Activated T-helper 1 cell treated with Interleukin-2 at 50 U/mL for 16 hours (primary cell): ENCODE data around the gene LYVE1.

Source experiments
- DNase-seq: peaks from one replicate; pipeline ENCODE4 v3.0.0-alpha.2; 2020; ENCODE audit warnings: low read depth

LYVE1 gene

DNA sequence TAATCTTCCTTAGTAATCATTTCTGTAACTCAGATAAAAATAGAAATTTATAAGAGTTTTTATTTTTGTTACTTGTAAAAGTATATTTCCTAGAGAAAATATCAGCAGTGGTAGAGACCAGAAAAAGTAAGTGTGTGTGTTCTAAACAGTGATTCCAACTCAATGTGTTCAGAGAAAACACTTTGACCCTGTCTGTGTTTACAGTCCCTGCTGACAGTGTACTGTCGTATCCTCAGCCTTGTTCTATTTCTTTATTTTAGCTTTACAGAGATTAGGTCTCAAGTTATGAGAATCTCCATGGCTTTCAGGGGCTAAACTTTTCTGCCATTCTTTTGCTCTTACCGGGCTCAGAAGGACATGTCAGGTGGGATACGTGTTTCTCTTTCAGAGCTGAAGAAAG lies 10.2 kb downstream of the LYVE1 start:
- no peak for DNase-seq

GRCh38 chr11:10556590-10556989 lies 11.9 kb downstream of the LYVE1 start:
- no peak for DNase-seq

DNA sequence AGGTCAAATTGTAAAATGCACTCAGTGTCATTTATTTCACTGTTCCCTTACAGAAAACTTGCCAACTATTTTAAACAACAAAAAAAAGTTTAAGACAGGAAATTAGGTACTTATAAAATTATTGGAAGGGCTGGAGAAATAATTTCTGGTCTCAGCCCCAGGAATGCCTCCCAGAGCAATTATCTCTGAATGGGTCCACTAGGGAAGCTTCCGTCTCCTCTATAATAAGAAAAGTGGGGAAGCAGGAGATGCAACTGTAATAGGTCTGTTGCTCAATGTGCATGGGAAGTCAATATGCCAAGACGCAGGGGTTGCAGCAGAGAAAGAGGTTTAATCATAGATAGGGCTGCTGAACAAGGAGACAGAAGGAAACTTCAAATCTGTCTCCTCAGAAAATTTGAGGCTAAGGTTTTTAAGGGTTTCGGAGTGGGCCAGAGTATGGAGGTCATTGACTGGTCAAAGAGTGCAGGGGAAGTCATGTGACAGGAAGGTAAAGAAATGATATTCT lies 16.6 kb downstream of the LYVE1 start:
- DNase-seq, result no peak

- no peak for DNase-seq
Measured at GRCh38 chr11:10551290-10551592, 17.2 kb downstream of the LYVE1 start.

DNA sequence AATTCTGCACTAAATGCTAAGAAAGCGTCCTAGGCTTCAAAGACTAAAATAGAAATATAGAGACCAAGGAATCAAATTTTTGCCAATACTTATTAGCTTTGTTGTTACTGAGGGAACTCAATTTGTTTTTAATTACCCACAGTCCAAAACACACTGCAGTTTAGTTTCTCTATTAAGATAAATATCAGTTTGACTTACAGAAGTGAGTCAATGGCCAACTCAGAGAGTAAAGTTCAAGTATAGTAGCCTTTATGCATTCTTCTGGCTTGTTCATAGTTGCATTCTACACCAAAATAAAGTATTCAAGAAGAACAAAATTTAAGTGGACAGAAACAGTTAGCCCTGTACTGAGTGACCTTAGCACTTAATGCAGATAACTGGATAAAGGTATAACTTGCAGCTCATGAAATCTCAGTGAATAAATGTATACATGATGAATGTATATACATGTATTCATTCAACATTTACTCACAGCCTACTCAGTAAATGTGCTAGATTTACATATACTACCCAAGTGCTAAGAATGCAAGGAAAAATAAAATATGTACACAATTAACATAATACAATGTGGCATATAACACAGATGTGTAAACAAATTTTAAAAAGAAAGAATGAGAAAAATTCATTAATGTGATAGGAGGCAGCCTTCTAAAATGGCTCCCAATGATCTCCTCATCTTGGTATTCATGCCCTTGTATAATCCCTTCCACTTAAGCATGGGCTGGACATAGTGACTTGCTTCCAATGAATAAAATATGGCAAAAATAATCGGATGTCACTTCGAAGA lies 17.8 kb downstream of the LYVE1 start:
- no peak for DNase-seq

GRCh38 chr11:10544491-10545465 lies 23.7 kb downstream of the LYVE1 start:
- DNase-seq, result no peak

DNA sequence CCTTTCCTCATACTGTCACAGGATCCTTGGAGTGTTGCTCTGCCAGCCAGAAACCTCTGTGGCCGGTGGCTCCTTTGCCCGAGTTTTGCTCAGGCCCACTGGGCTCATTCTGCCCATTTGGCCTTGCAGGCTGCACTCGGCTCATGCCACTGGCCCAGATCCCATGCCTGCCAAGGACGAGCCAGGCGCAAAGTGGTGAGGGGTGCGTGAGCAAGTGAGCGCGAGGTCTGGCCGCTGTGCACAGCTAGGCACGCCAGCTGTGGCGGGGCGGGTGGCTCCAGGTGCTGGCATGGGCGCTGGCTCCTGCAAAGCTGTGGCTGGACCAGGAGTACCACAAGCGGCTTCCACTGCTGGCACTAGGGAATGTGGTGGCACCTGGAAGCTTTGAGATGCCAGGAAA lies 24.7 kb downstream of the LYVE1 start:
- DNase-seq, result no peak

DNA sequence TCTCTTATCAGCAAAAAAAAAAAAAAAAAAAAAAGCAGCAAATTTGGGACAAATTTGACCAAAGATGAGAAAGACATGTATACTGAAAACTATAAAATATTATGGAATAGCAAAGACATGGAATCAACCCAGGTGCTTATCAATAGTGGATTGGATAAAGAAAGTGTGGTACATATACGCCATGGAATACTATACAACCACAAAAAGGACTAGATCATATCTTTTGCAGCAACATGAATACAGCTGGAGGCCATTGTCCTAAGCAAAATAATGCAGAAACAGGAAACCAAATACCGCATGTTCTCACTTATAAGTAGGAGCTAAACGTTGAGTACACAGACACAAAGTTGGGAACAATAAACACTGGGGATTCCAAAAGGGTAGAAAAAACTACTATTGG lies 25.7 kb downstream of the LYVE1 start:
- DNase-seq, result no peak

DNA sequence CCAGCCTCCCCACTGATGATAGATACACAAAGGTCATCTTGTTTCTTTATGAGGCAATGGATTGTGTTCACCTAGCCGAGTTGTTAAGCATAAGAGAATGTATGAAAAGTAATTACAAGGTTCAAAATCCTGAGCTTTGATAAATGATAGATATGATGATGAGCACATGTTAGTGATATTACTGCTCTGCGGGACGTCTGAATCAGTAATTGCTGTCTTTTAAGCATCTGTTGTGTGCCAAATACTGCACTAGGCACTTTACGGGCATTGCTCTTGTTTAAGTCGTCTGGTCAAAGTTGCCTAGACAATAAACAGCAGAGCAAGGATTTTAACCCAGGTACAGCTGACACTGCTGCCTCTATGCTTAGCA lies 26.9 kb downstream of the LYVE1 start:
- DNase-seq, result no peak

DNA sequence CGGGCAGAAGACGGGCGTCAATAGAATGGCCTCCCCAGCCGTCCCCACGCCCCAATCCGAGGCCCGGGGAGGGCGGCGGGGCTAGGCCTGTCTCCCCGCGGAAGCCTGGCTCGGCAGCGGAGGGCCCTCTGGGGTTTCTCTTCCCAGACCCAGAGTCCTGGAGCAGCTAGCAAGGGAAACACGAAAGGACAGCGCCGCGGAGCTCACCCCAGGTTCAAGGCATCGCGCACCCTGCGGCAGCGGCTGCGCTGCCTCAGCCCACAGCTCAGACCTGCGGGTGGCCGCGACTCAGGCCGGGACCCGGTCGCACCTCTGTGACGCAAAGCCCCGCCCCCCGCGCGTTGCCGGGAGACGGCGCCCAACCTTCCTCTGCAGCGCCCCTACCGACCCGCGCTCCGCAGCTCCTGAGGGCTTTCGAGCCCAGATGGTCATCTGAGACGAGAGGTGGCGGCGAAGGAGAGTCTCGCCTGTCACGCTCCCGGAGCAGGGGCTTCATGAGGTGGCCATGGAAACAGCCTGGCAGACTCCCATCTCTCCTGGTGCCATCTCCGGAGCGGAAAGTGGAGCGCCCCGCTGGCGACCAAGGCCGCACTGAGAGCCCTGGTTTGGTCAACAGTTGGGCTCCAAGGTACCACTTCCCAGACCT lies 27.4 kb downstream of the LYVE1 start, which contains the start of gene RNF141:
TSS of gene RNF141 (minus strand) at position 273 of the 646 bp plus-strand sequence. CDS start 7,029 bp downstream, outside the sequence.
- DNase-seq, result peak; percentile 87

DNA sequence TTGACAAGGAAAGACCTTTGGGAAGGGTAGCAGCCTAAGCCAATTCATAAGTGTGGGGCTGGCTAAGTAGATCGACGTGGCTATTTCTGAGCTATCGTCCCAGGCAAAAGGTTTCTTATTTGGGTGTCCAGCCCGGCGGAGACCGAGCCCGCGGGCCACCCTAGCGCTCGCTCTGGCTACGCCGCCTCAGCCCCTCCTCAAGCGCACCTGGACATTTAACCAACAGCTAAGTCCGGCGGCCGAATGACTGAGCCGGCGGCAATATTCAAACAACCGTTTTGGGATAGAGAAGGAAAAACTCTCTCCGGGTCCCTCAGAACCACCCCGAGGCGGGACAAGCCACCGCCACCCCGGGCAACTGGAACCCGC lies 27.9 kb downstream of the LYVE1 start:
- DNase-seq, result no peak

- no peak for DNase-seq
Measured at GRCh38 chr11:10539339-10539738, 29.1 kb downstream of the LYVE1 start.

- no peak for DNase-seq
Measured at GRCh38 chr11:10538924-10539323, 29.5 kb downstream of the LYVE1 start.

GRCh38 chr11:10537600-10537999 lies 30.9 kb downstream of the LYVE1 start:
- DNase-seq, result no peak

DNA sequence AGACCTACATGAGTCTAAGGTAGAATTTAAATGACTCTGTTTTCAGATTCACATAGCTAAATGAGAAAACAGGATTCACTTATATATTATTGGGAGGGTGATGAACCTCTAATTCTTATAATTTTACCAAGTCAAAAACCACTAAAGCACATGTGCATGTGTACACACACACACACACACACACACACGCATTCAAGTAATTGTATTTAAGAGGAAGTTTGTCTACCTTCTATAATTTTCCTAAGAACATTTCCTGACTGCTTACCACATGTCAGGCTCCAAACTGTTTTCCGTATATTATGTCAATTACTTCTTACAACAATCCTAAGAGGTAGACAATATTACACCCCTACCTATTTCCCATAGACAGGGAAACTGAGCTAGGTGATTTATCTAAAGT lies 34.1 kb downstream of the LYVE1 start:
- DNase-seq, result no peak

DNA sequence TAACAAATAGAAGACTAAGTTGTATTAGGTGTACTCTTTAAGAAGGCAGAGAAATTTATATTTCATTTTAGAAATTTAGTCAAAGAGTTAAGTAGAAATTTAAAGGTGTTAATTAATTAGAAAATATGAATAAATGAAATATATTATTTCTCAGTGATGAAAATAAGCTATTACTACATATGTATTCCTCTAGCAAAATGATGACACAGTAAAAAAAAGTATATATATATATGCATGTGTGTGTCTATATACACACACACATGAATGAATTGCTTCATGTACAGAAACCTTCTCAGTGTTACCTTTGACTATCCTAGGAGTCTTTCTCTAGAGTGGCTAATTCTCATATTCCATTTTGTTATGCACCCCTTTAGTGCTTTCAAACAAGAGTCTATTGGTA lies 35.1 kb downstream of the LYVE1 start:
- no peak for DNase-seq

- no peak for DNase-seq
Measured at GRCh38 chr11:10532526-10532925, 35.9 kb downstream of the LYVE1 start.

GRCh38 chr11:10529279-10529678 lies 39.2 kb downstream of the LYVE1 start:
- DNase-seq, result no peak

DNA sequence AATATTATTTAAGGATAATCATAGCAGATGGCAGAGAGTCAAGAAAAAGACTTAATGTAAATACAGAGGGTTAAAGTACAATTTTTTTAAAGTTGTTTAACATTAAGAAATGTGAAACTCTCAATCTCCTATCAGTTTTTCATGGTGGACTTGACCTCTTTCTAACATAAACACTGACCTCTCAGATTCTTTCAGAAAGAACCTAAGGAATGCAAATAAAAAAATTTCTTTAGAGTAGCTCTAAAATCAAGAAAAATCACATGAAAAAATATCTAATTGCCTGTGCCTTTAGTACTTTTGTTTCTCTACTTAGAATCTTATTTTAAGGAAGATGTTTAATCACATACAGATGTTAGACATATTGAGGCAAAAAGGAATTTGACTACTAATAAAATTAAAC lies 40.3 kb downstream of the LYVE1 start:
- no peak for DNase-seq

DNA sequence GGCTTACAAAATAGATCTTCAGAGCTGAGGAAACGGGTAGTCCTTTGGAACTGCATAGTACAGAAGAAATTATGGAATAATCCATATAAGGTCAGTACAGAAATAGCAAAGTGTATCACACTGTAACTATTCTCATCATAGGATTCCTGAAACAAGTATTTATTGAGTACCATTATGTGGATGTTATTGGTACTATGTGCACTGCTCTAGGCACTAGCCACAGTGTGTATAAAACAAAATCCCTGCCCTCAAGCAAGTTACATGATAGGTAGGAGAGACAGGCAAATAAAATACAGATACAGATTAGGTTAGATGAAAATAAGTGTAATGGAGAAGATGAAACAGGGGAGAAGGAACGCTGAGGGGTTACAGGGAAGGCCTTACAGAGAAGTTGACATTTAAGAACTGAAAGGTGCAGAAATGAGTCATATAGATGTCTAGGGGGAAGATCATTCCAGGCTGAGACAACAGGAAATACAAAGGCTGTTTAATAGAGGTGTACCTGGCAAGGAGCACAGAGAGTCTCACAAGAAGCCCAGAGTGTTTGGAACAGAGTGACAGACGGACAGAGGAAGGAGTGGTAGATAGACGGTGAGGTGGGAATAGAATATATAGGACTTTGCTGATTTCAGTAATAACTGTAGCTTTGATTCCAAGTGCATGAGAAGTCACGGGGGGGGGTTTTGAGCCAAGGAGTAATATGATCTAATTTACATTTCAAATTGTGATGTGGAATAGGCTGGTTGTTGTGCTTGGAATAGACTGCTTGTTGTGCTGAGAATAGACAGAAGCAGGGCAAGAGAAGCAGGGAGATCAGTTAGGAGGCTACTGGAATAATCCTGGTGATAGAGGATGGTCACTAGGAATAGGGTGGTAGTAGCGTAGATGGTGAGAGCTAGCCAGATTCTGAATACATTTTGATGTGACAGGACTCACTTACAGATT lies 41.2 kb downstream of the LYVE1 start:
- DNase-seq, result no peak

- DNase-seq, result no peak
Measured at GRCh38 chr11:10524471-10524870, 44.0 kb downstream of the LYVE1 start.
